ENCODE results near the gene HOXC11.

HOXC11 gene

GRCh38 chr12:53984901-53985691, 12.2 kb downstream of the HOXC11 start, which contains the start of gene HOXC10:
Gene HOXC10, plus strand, starts transcription at chr12:53985146. Its CDS starts 114 bp downstream, at chr12:53985260.
- TF ChIP-seq CTCF (IDR thresholded peaks at IDR 0.05; ENCODE audit: insufficient read depth, low read depth, low read length, missing control alignments), result peak; percentile 45

GRCh38 chr12:53985692-53985993, 12.7 kb downstream of the HOXC11 start:
- no peak overlapping the region for H3K4me3 ChIP-seq (ENCODE audit: low read length)
- no peak for DNase-seq (ENCODE audit: low read depth)
- no peak for TF ChIP-seq CTCF (IDR thresholded peaks at IDR 0.05; ENCODE audit: insufficient read depth, low read depth, low read length, missing control alignments)

More at GRCh38 chr12:53984901-53985691, 12.2 kb downstream of the HOXC11 start, which contains the start of gene HOXC10:
- H3K4me3 ChIP-seq (ENCODE audit: low read length), result no peak within 1 kb of the TSS
- peak; percentile 71 for DNase-seq (ENCODE audit: low read depth)

GRCh38 chr12:53985994-53986685, 13.2 kb downstream of the HOXC11 start:
- no peak for TF ChIP-seq CTCF (IDR thresholded peaks at IDR 0.05; ENCODE audit: insufficient read depth, low read depth, low read length, missing control alignments)
- H3K4me3 ChIP-seq (ENCODE audit: low read length), result no peak overlapping the region
- DNase-seq (ENCODE audit: low read depth), result peak; percentile 26

- no peak for DNase-seq (ENCODE audit: low read depth)
- no peak for TF ChIP-seq CTCF (IDR thresholded peaks at IDR 0.05; ENCODE audit: insufficient read depth, low read depth, low read length, missing control alignments)
- no peak overlapping the region for H3K4me3 ChIP-seq (ENCODE audit: low read length)
Observed at GRCh38 chr12:53986686-53987483, 14.0 kb downstream of the HOXC11 start.

GRCh38 chr12:53987787-53988230, 14.9 kb downstream of the HOXC11 start:
- no peak for TF ChIP-seq CTCF (IDR thresholded peaks at IDR 0.05; ENCODE audit: insufficient read depth, low read depth, low read length, missing control alignments)
- no peak overlapping the region for H3K4me3 ChIP-seq (ENCODE audit: low read length)
- no peak for DNase-seq (ENCODE audit: low read depth)

- no peak overlapping the region for H3K4me3 ChIP-seq (ENCODE audit: low read length)
- DNase-seq (ENCODE audit: low read depth), result no peak
- no peak for TF ChIP-seq CTCF (IDR thresholded peaks at IDR 0.05; ENCODE audit: insufficient read depth, low read depth, low read length, missing control alignments)
Observed at GRCh38 chr12:53988541-53989226, 15.8 kb downstream of the HOXC11 start.
